ENCODE results near the gene E2F6.

DNA sequence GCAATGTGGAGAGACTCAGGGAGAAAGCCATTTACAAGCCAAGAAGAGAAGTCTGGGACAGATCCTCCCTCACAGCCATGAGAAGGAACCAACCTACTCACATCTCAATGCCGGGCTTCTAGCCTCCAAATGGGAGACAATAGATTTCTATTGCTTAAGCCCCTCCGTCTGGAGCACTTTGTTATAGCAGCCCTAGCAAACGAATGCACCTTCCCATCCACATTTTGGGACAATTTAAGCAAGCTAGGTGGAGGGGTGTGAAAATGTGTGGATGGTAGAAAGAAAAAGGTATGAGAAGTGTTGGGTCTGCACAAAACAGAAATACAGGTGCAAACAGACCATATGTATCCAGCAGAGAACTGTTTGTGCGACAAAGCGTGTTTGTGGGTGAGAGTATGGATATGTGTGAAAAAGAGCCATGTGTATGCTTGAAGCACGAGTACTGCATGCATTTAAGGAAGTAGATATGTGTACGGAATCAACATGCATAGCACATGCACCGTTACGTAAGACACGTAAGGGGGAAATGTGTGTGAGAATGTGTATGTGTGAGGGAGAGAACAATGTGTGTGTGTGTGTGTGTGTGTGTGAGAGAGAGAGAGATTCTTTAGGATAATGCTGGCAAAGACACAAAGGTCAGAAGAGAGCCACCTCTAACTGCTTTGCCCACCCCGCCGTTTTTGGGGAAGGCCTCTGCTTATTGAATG, 13.1 kb upstream of the E2F6 start:
- TF ChIP-seq, protein P1, sequence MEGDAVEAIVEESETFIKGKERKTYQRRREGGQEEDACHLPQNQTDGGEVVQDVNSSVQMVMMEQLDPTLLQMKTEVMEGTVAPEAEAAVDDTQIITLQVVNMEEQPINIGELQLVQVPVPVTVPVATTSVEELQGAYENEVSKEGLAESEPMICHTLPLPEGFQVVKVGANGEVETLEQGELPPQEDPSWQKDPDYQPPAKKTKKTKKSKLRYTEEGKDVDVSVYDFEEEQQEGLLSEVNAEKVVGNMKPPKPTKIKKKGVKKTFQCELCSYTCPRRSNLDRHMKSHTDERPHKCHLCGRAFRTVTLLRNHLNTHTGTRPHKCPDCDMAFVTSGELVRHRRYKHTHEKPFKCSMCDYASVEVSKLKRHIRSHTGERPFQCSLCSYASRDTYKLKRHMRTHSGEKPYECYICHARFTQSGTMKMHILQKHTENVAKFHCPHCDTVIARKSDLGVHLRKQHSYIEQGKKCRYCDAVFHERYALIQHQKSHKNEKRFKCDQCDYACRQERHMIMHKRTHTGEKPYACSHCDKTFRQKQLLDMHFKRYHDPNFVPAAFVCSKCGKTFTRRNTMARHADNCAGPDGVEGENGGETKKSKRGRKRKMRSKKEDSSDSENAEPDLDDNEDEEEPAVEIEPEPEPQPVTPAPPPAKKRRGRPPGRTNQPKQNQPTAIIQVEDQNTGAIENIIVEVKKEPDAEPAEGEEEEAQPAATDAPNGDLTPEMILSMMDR (conservative IDR thresholded peaks at IDR 0.05; ENCODE audit: low read depth, low read length) = no peak
- TF ChIP-seq POLR2A (IDR thresholded peaks at IDR 0.05; ENCODE audit: low read depth, low read length) (no peak), MAFK (IDR thresholded peaks at IDR 0.05; ENCODE audit: low read depth, low read length) (no peak), RAD21 (IDR thresholded peaks at IDR 0.05; ENCODE audit: low read length) (no peak), RCOR1 (IDR thresholded peaks at IDR 0.05; ENCODE audit: insufficient replicate concordance, low read length) (no peak), CHD1 (IDR thresholded peaks at IDR 0.05; ENCODE audit: low read depth, low read length) (no peak)
- TF ChIP-seq, protein P2, sequence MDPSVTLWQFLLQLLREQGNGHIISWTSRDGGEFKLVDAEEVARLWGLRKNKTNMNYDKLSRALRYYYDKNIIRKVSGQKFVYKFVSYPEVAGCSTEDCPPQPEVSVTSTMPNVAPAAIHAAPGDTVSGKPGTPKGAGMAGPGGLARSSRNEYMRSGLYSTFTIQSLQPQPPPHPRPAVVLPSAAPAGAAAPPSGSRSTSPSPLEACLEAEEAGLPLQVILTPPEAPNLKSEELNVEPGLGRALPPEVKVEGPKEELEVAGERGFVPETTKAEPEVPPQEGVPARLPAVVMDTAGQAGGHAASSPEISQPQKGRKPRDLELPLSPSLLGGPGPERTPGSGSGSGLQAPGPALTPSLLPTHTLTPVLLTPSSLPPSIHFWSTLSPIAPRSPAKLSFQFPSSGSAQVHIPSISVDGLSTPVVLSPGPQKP (IDR thresholded peaks at IDR 0.05; ENCODE audit: borderline replicate concordance, low read depth, low read length) = no peak
